Natural killer cell treated with Interleukin-12 subunit alpha and Interleukin-12 subunit beta and Interleukin-15 and Interleukin-18, amount 100 ng/mL, for 72 hours (primary cell): ENCODE results near the gene EPHB3. TPM values are rescaled to one million over a fixed set of nuclear protein-coding genes. Genes with fewer than 3 reads are reported as not detected.

Experiments used
- total RNA-seq, 2 donors: library from RNA; stranded (reverse); gene quantifications; one replicate each; pipeline ENCODE4 v1.2.3, GENCODE V29; 2022

EPHB3 gene
- total RNA-seq, 2 donors from 2014 or later, result not detected

Other genes with a start within 250 kb of the EPHB3 start
- 100 to 1,000 TPM; 535 to 855 TPM for gene EIF4G1, start 247.2 kb upstream of the EPHB3 start, total RNA-seq
- 1 to 10 TPM; 3.2 to 5.8 TPM for gene FAM131A, start 224.2 kb upstream of the EPHB3 start, total RNA-seq
- 10 to 100 TPM in 1 of 2 donors, 1 to 10 TPM in 1; 6.5 to 10.5 TPM for gene CLCN2, start 200.2 kb upstream of the EPHB3 start, total RNA-seq
- 100 to 1,000 TPM; 111 to 142 TPM for gene POLR2H, start 200.1 kb upstream of the EPHB3 start, total RNA-seq
- gene THPO, start 183.6 kb upstream of the EPHB3 start, total RNA-seq, result not detected
- not detected for gene CHRD, start 181.7 kb upstream of the EPHB3 start, total RNA-seq
- gene MAGEF1, start 150.3 kb downstream of the EPHB3 start, total RNA-seq, result 1 to 10 TPM; 7.4 to 7.8 TPM